GM19193 (cell line): Measurements from ENCODE around the gene ATF5.
A peak's percentile ranks its signal among the peaks of the same experiment; 100 is the strongest.

Source experiments
- POLR2A ChIP-seq: IDR thresholded peaks from 4 replicates; pipeline ENCODE4 v1.6.1; 2011; ENCODE audit not compliant: insufficient read depth, insufficient read length; ENCODE audit errors: extremely low read depth

ATF5 gene

GRCh38 chr19:49927526-49928264 lies 1.3 kb upstream of the ATF5 start:
- TF ChIP-seq POLR2A = no peak

GRCh38 chr19:49929611-49930482 lies 842 bp downstream of the ATF5 start:
- TF ChIP-seq POLR2A = peak; percentile 98

- TF ChIP-seq POLR2A = no peak
These were observed 1.5 kb downstream of the ATF5 start for GRCh38 chr19:49930483-49931011.

GRCh38 chr19:49931293-49932040 lies 2.5 kb downstream of the ATF5 start:
- no peak for TF ChIP-seq POLR2A

- no peak for TF ChIP-seq POLR2A
These were observed 3.0 kb downstream of the ATF5 start for GRCh38 chr19:49932041-49932451.

- TF ChIP-seq POLR2A = no peak
These were observed 3.7 kb downstream of the ATF5 start for GRCh38 chr19:49932731-49933131.

GRCh38 chr19:49933643-49934042 lies 4.6 kb downstream of the ATF5 start:
- TF ChIP-seq POLR2A = peak; percentile 12

GRCh38 chr19:49936549-49936948 lies 7.5 kb downstream of the ATF5 start:
- no peak for TF ChIP-seq POLR2A

- TF ChIP-seq POLR2A = no peak
These were observed 8.9 kb downstream of the ATF5 start for GRCh38 chr19:49937750-49938381.

GRCh38 chr19:49938662-49939061 lies 9.7 kb downstream of the ATF5 start:
- no peak for TF ChIP-seq POLR2A

GRCh38 chr19:49939721-49940481 lies 10.9 kb downstream of the ATF5 start:
- TF ChIP-seq POLR2A = no peak

- no peak for TF ChIP-seq POLR2A
These were observed 11.4 kb downstream of the ATF5 start for GRCh38 chr19:49940482-49940791.

- no peak for TF ChIP-seq POLR2A
These were observed 17.4 kb downstream of the ATF5 start for GRCh38 chr19:49946415-49946814.
